PC-3 (cell line): ENCODE data around the gene BEST3. TPM values are rescaled to one million over a fixed set of nuclear protein-coding genes. Genes with fewer than 3 reads are reported as not detected.

Experiments used
- ATAC-seq: fragments of 200-7000 bp; cut with Tn5 transposase; 2 replicates; pipeline ENCODE4 v1.9.1; 2020; ENCODE audit warnings: mild to moderate bottlenecking, moderate library complexity
- BruUV-seq: library from RNA; stranded (reverse); fragments of 400-500 nt; replicated peaks from 2 replicates; lab custom pipeline; 2021; lab: Mats Ljungman, UMichigan
- CTCF ChIA-PET: fragments of 300-600 bp; sonication (Branson Sonifier 250); formaldehyde crosslinking; loops from one replicate; lab custom pipeline; 2022; ENCODE audit warnings: antibody characterized with exemption; lab: Charles Lee
- POLR2A ChIA-PET: fragments of 300-600 bp; sonication (Branson Sonifier 250); formaldehyde crosslinking; loops from one replicate; lab custom pipeline; 2022; ENCODE audit warnings: antibody characterized with exemption; ENCODE audit not compliant: unreplicated experiment; lab: Charles Lee
- DNase-seq: peaks from one replicate; pipeline ENCODE4 v3.0.0-alpha.2; 2015
- H2AFZ ChIP-seq: fragments of 300-600 bp; sonication (generic); 2 replicates; pipeline ENCODE4 v1.6.0; 2016; ENCODE audit warnings: antibody characterized with exemption, low read length
- H3F3A ChIP-seq: fragments of 300-600 bp; sonication (generic); one replicate; pipeline ENCODE4 v1.6.0; 2017; ENCODE audit warnings: antibody characterized with exemption, low read length, control low read depth, mild to moderate bottlenecking; ENCODE audit not compliant: unreplicated experiment
- H3K27ac ChIP-seq: fragments of 300-600 bp; sonication (generic); 2 replicates; pipeline ENCODE4 v1.5.1; 2016; ENCODE audit warnings: mild to moderate bottlenecking, low read length
- H3K27me3 ChIP-seq: fragments of 300-600 bp; sonication (generic); 2 replicates; pipeline ENCODE4 v1.6.1; 2016; ENCODE audit warnings: low read length, mixed read lengths
- H3K36me3 ChIP-seq: fragments of 300-600 bp; sonication (generic); 2 replicates; pipeline ENCODE4 v1.6.1; 2016; ENCODE audit warnings: low read depth, mixed run types, low read length, mixed read lengths
- H3K4me1 ChIP-seq: fragments of 300-600 bp; sonication (generic); 2 replicates; pipeline ENCODE4 v1.5.1; 2016; ENCODE audit warnings: low read length; ENCODE audit not compliant: insufficient read depth
- H3K4me2 ChIP-seq: fragments of 300-600 bp; sonication (generic); 2 replicates; pipeline ENCODE4 v1.6.0; 2016; ENCODE audit warnings: low read length
- H3K4me3 ChIP-seq: fragments of 300-600 bp; sonication (generic); 2 replicates; pipeline ENCODE4 v1.5.1; 2016; ENCODE audit warnings: mild to moderate bottlenecking, low read length, mixed read lengths
- H3K79me2 ChIP-seq: fragments of 300-600 bp; sonication (generic); 2 replicates; pipeline ENCODE4 v1.6.1; 2017; ENCODE audit warnings: low read length, mixed read lengths
- H3K9ac ChIP-seq: fragments of 300-600 bp; sonication (generic); 2 replicates; pipeline ENCODE4 v1.6.0; 2016; ENCODE audit warnings: mild to moderate bottlenecking, low read length
- H3K9me2 ChIP-seq: fragments of 300-600 bp; sonication (generic); replicated peaks from 2 replicates; pipeline ENCODE4 v1.6.1; 2016; ENCODE audit warnings: mixed run types, low read length, mixed read lengths
- H3K9me3 ChIP-seq: fragments of 300-600 bp; sonication (generic); 2 replicates; pipeline ENCODE4 v1.6.1; 2016; ENCODE audit warnings: low read length, mixed read lengths
- H4K20me1 ChIP-seq: fragments of 300-600 bp; sonication (generic); 2 replicates; pipeline ENCODE4 v1.6.1; 2016; ENCODE audit warnings: low read length, mixed read lengths
- EZH2 ChIP-seq: fragments of 300-600 bp; sonication (generic); IDR thresholded peaks from one replicate; pipeline ENCODE4 v1.6.1; 2017; ENCODE audit warnings: antibody characterized with exemption, mild to moderate bottlenecking, low read length; ENCODE audit not compliant: unreplicated experiment
- EZH2phosphoT487 ChIP-seq: fragments of 300-600 bp; sonication (generic); IDR thresholded peaks from 2 replicates; pipeline ENCODE4 v1.6.1; 2018; ENCODE audit warnings: mild to moderate bottlenecking, antibody characterized with exemption, low read length, borderline replicate concordance
- intact Hi-C: fragments of 100-400 bp; cut with micrococcal nuclease; formaldehyde crosslinking; loops from 2 replicates; pipeline ENCODE4 v1.9.0; 2023
- total RNA-seq: library from RNA; depleted of rRNA; stranded (reverse); fragments of >200 nt; gene quantifications from 2 replicates; pipeline ENCODE4 v1.2.3, GENCODE V29; 2014
- TF ChIP-seq, protein P1 (sequence below): fragments of 300-600 bp; sonication (generic); conservative IDR thresholded peaks from 2 replicates; pipeline ENCODE4 v1.5.1; 2017; ENCODE audit warnings: antibody characterized with exemption, low read depth, mild to moderate bottlenecking, low read length

BEST3 gene
- total RNA-seq, 1 experiment from 2014 or later = 0.55 TPM

DNA sequence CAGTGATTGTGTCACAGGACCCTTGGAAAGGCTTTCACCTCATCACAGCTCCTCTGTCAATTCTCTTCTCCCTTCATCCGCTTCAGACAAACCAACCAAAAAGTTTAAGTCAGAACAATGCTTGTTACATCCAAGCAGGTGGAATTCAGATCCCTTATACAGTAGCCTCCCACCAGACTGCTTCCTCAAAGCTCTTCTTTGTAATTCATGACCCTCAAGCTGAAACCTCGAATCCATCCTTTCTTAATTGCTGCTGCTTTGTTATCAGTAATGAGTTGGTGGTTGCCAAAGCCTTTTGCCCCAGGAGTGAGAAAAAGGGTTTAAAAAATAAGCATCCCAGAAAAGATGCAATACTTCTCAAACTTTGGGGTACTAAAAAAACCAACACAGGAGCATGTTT, 9.5 kb downstream of the BEST3 start:
- Histone ChIP-seq H3K4me1 (peaks cover 47% of the 10 kb centered on the region), H3K4me3 (no peak overlapping the region), H3K79me2 (no peaks in the 10 kb centered on the region), H3K4me2 (peak overlapping the region; percentile 48), H3K27me3 (no peaks in the 10 kb centered on the region), H4K20me1 (no peaks in the 10 kb centered on the region), H3K9me2 (no peaks in the 10 kb centered on the region), H3F3A (peaks cover 9% of the 10 kb centered on the region), H3K9me3 (no peaks in the 10 kb centered on the region), H3K36me3 (no peaks in the 10 kb centered on the region), H2AFZ (peak overlapping the region; percentile 42), H3K9ac (peak overlapping the region; percentile 25), H3K27ac (peak overlapping the region; percentile 85)
- intact Hi-C loops = loop anchor here (2.0 kb wide), 1 partner anchor 49 kb away; the partner anchor contains the start of gene RAB3IP
- TF ChIP-seq, protein P1, sequence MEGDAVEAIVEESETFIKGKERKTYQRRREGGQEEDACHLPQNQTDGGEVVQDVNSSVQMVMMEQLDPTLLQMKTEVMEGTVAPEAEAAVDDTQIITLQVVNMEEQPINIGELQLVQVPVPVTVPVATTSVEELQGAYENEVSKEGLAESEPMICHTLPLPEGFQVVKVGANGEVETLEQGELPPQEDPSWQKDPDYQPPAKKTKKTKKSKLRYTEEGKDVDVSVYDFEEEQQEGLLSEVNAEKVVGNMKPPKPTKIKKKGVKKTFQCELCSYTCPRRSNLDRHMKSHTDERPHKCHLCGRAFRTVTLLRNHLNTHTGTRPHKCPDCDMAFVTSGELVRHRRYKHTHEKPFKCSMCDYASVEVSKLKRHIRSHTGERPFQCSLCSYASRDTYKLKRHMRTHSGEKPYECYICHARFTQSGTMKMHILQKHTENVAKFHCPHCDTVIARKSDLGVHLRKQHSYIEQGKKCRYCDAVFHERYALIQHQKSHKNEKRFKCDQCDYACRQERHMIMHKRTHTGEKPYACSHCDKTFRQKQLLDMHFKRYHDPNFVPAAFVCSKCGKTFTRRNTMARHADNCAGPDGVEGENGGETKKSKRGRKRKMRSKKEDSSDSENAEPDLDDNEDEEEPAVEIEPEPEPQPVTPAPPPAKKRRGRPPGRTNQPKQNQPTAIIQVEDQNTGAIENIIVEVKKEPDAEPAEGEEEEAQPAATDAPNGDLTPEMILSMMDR = no peak
- TF ChIP-seq EZH2 = no peak
- no peak for TF ChIP-seq EZH2phosphoT487
- CTCF ChIA-PET = no interaction called here
- no peak for DNase-seq
- POLR2A ChIA-PET = no interaction called here
- no peak for ATAC-seq
- BruUV-seq = no TSS peak

DNA sequence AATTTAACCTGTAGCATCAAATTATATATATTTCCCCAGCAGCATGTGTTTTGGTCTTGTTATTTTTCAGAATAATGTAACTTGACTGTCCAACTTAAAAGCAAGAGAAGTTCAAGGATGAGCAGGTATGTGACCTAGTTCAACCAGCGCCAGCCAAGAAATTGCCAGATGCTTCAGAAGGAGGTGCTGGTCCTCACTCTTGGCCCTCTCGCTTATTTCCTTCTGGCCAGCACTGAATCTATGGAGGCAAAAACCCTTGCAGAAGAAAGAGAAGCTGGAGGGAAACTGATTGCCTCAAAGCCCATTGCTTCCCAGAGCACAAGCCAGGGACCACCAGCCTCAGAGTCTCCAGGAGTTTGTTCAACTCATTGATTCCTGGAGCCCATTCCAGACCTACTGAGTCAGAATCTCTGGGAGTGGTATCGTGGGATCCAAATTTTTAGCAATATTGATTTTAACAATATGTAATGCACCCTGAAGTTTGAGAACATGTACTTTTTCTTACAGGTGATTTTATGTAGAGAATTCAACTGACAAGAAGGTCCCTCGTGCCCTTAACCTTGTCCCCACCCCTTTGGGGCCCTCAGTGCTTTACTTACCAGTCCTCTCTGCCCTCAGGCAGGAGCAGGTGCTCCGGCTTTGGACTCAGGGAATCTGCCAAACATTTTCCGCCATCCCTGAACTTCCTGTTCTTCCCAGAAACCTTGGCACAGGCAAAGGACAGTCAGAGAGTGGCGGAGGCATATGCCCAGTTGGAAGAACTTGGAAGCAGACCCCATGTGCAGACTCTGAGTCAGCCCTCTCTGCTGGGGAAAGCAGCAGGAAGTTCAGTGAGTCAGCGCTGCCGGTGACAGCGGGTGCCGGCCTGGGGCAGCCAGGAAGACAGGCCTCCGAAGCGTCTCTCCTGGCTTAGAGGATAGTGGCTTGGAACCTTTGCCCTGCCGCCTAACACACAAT, 10.4 kb downstream of the BEST3 start:
- Histone ChIP-seq H3K9me3 (no peaks in the 10 kb centered on the region), H3K4me3 (peak overlapping the region; percentile 28), H3K79me2 (no peaks in the 10 kb centered on the region), H3K36me3 (no peaks in the 10 kb centered on the region), H3K27ac (peak overlapping the region; percentile 85), H3K4me2 (peak overlapping the region; percentile 68), H3K9me2 (no peaks in the 10 kb centered on the region), H3K4me1 (peaks cover 47% of the 10 kb centered on the region), H3K9ac (peak overlapping the region; percentile 31), H2AFZ (peak overlapping the region; percentile 59), H3K27me3 (no peaks in the 10 kb centered on the region), H4K20me1 (no peaks in the 10 kb centered on the region), H3F3A (peaks cover 9% of the 10 kb centered on the region)
- ChIA-PET CTCF (no interaction called here), POLR2A (no interaction called here)
- intact Hi-C loops = loop anchor here (2.0 kb wide), 1 partner anchor 50 kb away; the partner anchor contains the start of gene RAB3IP
- BruUV-seq = TSS peak; percentile 71
- peak; percentile 91 for ATAC-seq
- peak; percentile 97 for DNase-seq
- no peak for TF ChIP-seq EZH2
- TF ChIP-seq EZH2phosphoT487 = no peak
- TF ChIP-seq, protein P1 = no peak
